Measurements from ENCODE around the gene ALKBH5. TPM values are rescaled to one million over a fixed set of nuclear protein-coding genes. Genes with fewer than 3 reads are reported as not detected.
A peak's percentile ranks its signal among the peaks of the same experiment; 100 is the strongest.

ALKBH5 gene
- total RNA-seq, 4 donors from 2014 or later, result 66.5 to 136 (median 98.5) TPM

DNA sequence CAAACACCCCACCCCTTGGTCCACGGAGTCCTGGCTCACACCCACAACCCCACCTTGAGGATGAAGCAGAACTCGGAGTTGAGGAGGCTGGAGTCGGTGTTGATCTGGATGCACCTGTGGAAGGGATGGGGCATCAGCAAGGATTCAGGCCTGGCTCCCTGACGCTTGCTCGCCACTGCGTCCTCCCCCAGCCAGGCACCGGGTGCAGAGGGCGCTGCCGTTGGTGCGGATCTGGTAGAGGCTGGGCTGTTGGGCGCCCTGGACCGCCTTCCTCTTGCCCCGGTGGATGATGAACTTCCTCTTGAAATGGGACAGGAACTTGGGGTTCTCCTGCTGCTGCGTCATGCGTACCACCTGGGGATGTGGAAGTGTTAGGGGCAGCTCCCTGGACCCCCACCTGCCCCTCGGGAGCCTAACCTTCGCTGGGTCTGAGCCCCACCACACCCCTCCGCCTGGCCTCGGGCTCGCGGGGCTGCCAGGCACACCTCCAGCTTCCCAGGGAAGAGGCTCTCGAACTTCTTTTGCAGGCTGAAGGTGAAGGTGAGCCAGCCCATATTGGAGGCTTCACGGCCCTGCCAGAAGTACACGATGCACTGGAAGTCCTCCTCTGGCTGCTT, 62.6 kb downstream of the ALKBH5 start:
- intact Hi-C loops (cut with DNase I; ENCODE audit: low total_unique reads), result no loop called here
- H3K4me3 ChIP-seq, result no peak overlapping the region
- H3K27me3 ChIP-seq, result no peaks in the 10 kb centered on the region
- H3K9me3 ChIP-seq, result no peaks in the 10 kb centered on the region
- no peak for DNase-seq
- TF ChIP-seq POLR2A (IDR thresholded peaks at IDR 0.05), result no peak
- TF ChIP-seq, protein P1, sequence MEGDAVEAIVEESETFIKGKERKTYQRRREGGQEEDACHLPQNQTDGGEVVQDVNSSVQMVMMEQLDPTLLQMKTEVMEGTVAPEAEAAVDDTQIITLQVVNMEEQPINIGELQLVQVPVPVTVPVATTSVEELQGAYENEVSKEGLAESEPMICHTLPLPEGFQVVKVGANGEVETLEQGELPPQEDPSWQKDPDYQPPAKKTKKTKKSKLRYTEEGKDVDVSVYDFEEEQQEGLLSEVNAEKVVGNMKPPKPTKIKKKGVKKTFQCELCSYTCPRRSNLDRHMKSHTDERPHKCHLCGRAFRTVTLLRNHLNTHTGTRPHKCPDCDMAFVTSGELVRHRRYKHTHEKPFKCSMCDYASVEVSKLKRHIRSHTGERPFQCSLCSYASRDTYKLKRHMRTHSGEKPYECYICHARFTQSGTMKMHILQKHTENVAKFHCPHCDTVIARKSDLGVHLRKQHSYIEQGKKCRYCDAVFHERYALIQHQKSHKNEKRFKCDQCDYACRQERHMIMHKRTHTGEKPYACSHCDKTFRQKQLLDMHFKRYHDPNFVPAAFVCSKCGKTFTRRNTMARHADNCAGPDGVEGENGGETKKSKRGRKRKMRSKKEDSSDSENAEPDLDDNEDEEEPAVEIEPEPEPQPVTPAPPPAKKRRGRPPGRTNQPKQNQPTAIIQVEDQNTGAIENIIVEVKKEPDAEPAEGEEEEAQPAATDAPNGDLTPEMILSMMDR (IDR thresholded peaks at IDR 0.05), result no peak
- H3K4me1 ChIP-seq, result no peaks in the 10 kb centered on the region
- H3K36me3 ChIP-seq, result no peaks in the 10 kb centered on the region
- H3K27ac ChIP-seq, result no peak overlapping the region

DNA sequence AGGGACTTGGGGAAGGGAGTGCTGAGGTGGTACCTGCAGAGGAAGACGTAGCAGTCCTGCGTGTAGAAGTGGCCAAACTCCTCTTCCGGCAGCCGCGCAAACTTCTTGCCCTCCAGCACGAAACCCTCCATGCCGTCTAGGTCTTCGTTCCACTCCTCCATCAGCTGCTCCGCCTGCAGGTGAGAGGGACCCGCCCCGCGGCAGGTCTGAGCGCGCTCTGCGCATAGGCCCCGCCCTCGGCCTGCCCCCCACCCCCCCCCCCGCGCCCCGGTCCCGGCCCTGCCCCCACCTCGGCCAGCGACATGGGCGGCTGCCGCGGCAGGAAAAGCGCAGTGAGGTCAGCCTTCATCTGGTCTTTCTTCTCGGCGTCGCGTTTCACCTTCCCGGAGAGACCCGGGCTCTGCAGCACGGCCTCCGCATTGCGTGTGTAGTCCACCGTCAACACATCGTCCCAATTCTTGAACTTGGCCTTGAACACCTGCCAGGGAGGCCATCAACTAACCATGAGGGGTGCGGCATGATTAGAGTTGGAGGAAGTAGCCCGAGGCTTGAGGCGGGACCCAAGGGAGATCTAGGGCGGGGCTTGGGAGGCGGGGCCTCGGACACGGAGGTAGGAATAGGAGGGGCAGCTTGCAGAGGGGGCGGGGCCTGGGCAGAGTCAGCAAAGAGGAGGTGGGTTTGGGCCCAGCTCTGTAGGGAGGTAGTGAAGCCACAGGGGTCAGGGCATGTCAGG, 63.4 kb downstream of the ALKBH5 start:
- Histone ChIP-seq H3K4me3 (no peak overlapping the region), H3K27ac (no peak overlapping the region), H3K4me1 (no peaks in the 10 kb centered on the region), H3K9me3 (no peaks in the 10 kb centered on the region), H3K36me3 (no peaks in the 10 kb centered on the region), H3K27me3 (no peaks in the 10 kb centered on the region)
- peak; percentile 57 to 71 for DNase-seq
- intact Hi-C loops (cut with DNase I; ENCODE audit: low total_unique reads), result no loop called here
- TF ChIP-seq, protein P1 (IDR thresholded peaks at IDR 0.05), result no peak
- TF ChIP-seq POLR2A (IDR thresholded peaks at IDR 0.05), result no peak

DNA sequence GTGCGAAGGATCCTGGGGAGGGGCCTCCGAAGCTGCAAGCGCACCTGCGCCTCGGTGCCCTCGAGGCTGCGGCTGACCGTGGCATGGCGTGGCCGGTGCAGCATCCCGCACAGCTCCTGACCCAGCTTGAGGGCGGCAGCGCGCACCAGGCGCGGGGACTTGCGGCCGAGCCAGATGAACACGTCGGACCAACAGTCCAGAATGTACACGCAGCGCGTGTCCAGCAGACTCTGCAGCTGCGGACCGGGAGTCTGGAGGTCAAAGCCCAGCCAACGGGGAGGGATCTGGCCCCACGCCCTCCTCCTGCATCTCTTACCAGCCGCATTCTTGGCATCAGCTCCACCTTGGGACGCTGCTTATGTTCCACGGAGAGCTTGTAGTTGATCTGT, 64.0 kb downstream of the ALKBH5 start:
- Histone ChIP-seq H3K4me3 (no peak overlapping the region), H3K36me3 (no peaks in the 10 kb centered on the region), H3K27ac (peak overlapping the region in 1 of 2 donors; percentile 22), H3K9me3 (no peaks in the 10 kb centered on the region), H3K4me1 (no peaks in the 10 kb centered on the region), H3K27me3 (no peaks in the 10 kb centered on the region)
- TF ChIP-seq POLR2A (IDR thresholded peaks at IDR 0.05), result no peak
- TF ChIP-seq, protein P1 (IDR thresholded peaks at IDR 0.05), result no peak
- intact Hi-C loops (cut with DNase I; ENCODE audit: low total_unique reads), result no loop called here
- peak; percentile 47 for DNase-seq

DNA sequence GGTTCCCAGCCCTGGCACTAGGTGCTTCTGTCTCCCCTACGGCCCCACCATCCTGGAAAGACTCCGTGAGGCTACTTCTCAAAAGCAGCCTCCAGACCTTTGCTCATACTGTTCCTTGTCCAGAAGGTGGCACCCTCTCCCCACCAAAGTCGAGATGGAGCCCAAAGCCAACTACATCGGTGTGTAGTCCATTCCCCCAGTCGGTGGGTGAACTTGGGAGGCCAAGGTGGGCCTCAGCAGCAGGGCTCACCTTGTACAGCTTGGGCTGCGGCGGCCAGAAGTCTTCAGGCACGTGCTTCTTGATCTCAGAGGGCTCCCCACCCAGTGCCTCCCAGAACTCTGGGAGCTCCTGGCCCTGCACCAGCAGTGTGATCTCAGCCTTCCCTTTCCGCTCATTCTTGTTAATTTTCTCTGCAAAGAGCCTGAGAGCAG, 64.7 kb downstream of the ALKBH5 start:
- DNase-seq, result peak; percentile 67 to 72
- TF ChIP-seq POLR2A (IDR thresholded peaks at IDR 0.05), result no peak
- TF ChIP-seq, protein P1 (IDR thresholded peaks at IDR 0.05), result peak; percentile 56 to 75 (median 62)
- Histone ChIP-seq H3K27ac (peak overlapping the region; percentile 0 to 22), H3K27me3 (no peaks in the 10 kb centered on the region), H3K4me3 (no peak overlapping the region), H3K4me1 (no peaks in the 10 kb centered on the region), H3K9me3 (no peaks in the 10 kb centered on the region), H3K36me3 (no peaks in the 10 kb centered on the region)
- intact Hi-C loops (cut with DNase I; ENCODE audit: low total_unique reads), result no loop called here

DNA sequence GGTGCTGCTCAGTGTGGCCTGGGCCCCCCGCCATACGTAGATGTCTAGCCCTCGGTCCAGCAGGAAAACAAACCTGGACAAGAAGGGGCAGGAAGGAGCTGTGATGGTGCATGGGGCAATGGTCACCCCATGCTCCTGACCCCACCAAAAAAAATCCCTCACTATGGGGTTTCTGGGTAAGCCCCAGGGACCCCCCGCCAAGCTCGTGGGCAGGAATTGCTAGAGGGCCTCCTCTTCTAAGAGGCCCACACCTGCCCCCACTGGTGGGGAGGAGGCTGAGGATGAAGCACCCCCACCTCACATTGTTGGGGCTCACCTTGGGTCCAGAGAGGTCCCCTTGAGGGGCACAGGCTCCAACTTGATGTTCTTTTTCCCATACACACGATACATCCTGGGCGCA, 65.2 kb downstream of the ALKBH5 start:
- no peaks in the 10 kb centered on the region for H3K4me1 ChIP-seq
- no peaks in the 10 kb centered on the region for H3K36me3 ChIP-seq
- no peak overlapping the region for H3K4me3 ChIP-seq
- H3K27ac ChIP-seq, result peak overlapping the region; percentile 0 to 22
- TF ChIP-seq POLR2A (IDR thresholded peaks at IDR 0.05), result no peak
- TF ChIP-seq, protein P1 (IDR thresholded peaks at IDR 0.05), result no peak
- H3K9me3 ChIP-seq, result no peaks in the 10 kb centered on the region
- DNase-seq, result no peak
- no peaks in the 10 kb centered on the region for H3K27me3 ChIP-seq
- intact Hi-C loops (cut with DNase I; ENCODE audit: low total_unique reads), result no loop called here
